Endothelial cell of coronary artery (primary cell): ENCODE results near the gene TBC1D22B. TPM values are rescaled to one million over a fixed set of nuclear protein-coding genes. Genes with fewer than 3 reads are reported as not detected.

Experiments
- total RNA-seq: library from RNA; depleted of rRNA; stranded (reverse); fragments of >200 nt; gene quantifications from 2 replicates; pipeline ENCODE4 v1.2.3, GENCODE V29; 2014

TBC1D22B gene
- 5.0 and 8.9 TPM in 2 replicates for total RNA-seq

GRCh38 chr6:37257634-37258404 lies at the start of gene TBC1D22B, which contains the start of gene TMEM217:
Gene TBC1D22B, plus strand, starts transcription at chr6:37257772. Its CDS starts 146 bp downstream, at chr6:37257918.
Gene TMEM217, minus strand, starts transcription at chr6:37258144. Its CDS starts 39,114 bp downstream, at chr6:37219030.

GRCh38 chr6:37353761-37354525 lies 96.4 kb downstream of the TBC1D22B start, which contains the start of gene RNF8:
Gene RNF8, plus strand, starts transcription at chr6:37353983. Its CDS starts 182 bp downstream, at chr6:37354165.

Other genes with a start within 250 kb of the TBC1D22B start
- gene PIM1, start 87.6 kb upstream of the TBC1D22B start, total RNA-seq = 1.4 and 3.6 TPM in 2 replicates
- 7.8 and 8.6 TPM in 2 replicates for gene TMEM217, start 372 bp downstream of the TBC1D22B start, total RNA-seq
- 25.5 and 31.6 TPM in 2 replicates for gene RNF8, start 96.2 kb downstream of the TBC1D22B start, total RNA-seq
- 26.6 and 32.4 TPM in 2 replicates for gene CMTR1, start 175.4 kb downstream of the TBC1D22B start, total RNA-seq
- 18.9 and 31.6 TPM in 2 replicates for gene CCDC167, start 242.1 kb downstream of the TBC1D22B start, total RNA-seq